Activated CD4-positive, alpha-beta memory T cell treated with anti-CD3 and anti-CD28 coated beads, Interleukin-2, amount 10 ng/mL, durations not matched to agents 7 days and 5 days (primary cell): ENCODE data around the gene USP17L20. TPM values are rescaled to one million over a fixed set of nuclear protein-coding genes. Genes with fewer than 3 reads are reported as not detected.
"Not testable (repeated sequence)": the region's sequence is repeated elsewhere in the genome, so short reads cannot be mapped to it uniquely, and the experiment has no call there.

Experiments used
- CTCF ChIA-PET: fragments of 350-600 bp; sonication (Branson Sonifier 250); formaldehyde crosslinking; loops from one replicate; lab custom pipeline; 2021; ENCODE audit warnings: antibody characterized with exemption, inconsistent platforms; lab: Charles Lee
- POLR2A ChIA-PET: fragments of 350-600 bp; sonication (Branson Sonifier 250); formaldehyde crosslinking; loops from one replicate; lab custom pipeline; 2021; ENCODE audit warnings: antibody characterized with exemption; lab: Charles Lee
- DNase-seq: peaks from one replicate; pipeline ENCODE4 v3.0.0-alpha.2; 2020
- H3K27ac Mint-ChIP-seq: one replicate; pipeline ENCODE4 v1.8.0; 2021; ENCODE audit warnings: mild to moderate bottlenecking, mixed read lengths
- H3K27me3 Mint-ChIP-seq: one replicate; pipeline ENCODE4 v1.8.0; 2021; ENCODE audit warnings: mixed read lengths
- H3K36me3 Mint-ChIP-seq: one replicate; pipeline ENCODE4 v1.8.0; 2021; ENCODE audit warnings: low read depth, mixed read lengths
- H3K4me1 Mint-ChIP-seq: one replicate; pipeline ENCODE4 v1.8.0; 2021; ENCODE audit warnings: mixed read lengths
- H3K4me3 Mint-ChIP-seq: one replicate; pipeline ENCODE4 v1.8.0; 2021; ENCODE audit warnings: mild to moderate bottlenecking, mixed read lengths
- H3K9me3 Mint-ChIP-seq: one replicate; pipeline ENCODE4 v1.8.0; 2021; ENCODE audit warnings: mixed read lengths
- total RNA-seq, 2 experiments: library from RNA; stranded (reverse); gene quantifications; one replicate each; pipeline ENCODE4 v1.2.3, GENCODE V29; 2021

Gene USP17L20
- total RNA-seq, 2 experiments from 2014 or later = not detected

GRCh38 chr4:9267319-9267718 is 9.4 kb downstream of the USP17L20 start, which contains the start of gene USP17L22:
Gene USP17L22 (plus strand): TSS chr4:9267619. CDS start chr4:9267619, 0 bp downstream.
- DNase-seq = not testable (repeated sequence)

GRCh38 chr4:9271719-9272118 is 13.8 kb downstream of the USP17L20 start:
- H3K36me3 Mint-ChIP-seq, H3K27ac Mint-ChIP-seq, H3K4me3 Mint-ChIP-seq, POLR2A ChIA-PET, CTCF ChIA-PET, H3K4me1 Mint-ChIP-seq, H3K9me3 Mint-ChIP-seq, H3K27me3 Mint-ChIP-seq: not testable (repeated sequence)
- peak; percentile 20 for DNase-seq

More at GRCh38 chr4:9267319-9267718, 9.4 kb downstream of the USP17L20 start, which contains the start of gene USP17L22:
- H3K36me3 Mint-ChIP-seq, H3K4me1 Mint-ChIP-seq, H3K4me3 Mint-ChIP-seq, CTCF ChIA-PET, H3K9me3 Mint-ChIP-seq, H3K27me3 Mint-ChIP-seq, POLR2A ChIA-PET, H3K27ac Mint-ChIP-seq: not testable (repeated sequence)

Other genes starting within 250 kb of the USP17L20 start
- gene FAM90A26, start 87.7 kb upstream of the USP17L20 start, total RNA-seq = not detected
- gene USP17L10, start 47.5 kb upstream of the USP17L20 start, total RNA-seq = not detected
- gene USP17L11, start 42.7 kb upstream of the USP17L20 start, total RNA-seq = not detected
- gene USP17L12, start 38.0 kb upstream of the USP17L20 start, total RNA-seq = not detected
- not detected for gene USP17L13, start 33.2 kb upstream of the USP17L20 start, total RNA-seq
- not detected for gene USP17L15, start 23.7 kb upstream of the USP17L20 start, total RNA-seq
- not detected for gene USP17L17, start 14.2 kb upstream of the USP17L20 start, total RNA-seq
- gene USP17L18, start 9.5 kb upstream of the USP17L20 start, total RNA-seq = not detected
- gene USP17L19, start 4.7 kb upstream of the USP17L20 start, total RNA-seq = not detected
- not detected for gene USP17L21, start 4.7 kb downstream of the USP17L20 start, total RNA-seq
- gene USP17L22, start 9.5 kb downstream of the USP17L20 start, total RNA-seq = not detected
- not detected for gene USP17L24, start 67.0 kb downstream of the USP17L20 start, total RNA-seq
- gene USP17L25, start 71.8 kb downstream of the USP17L20 start, total RNA-seq = not detected
- gene USP17L26, start 76.5 kb downstream of the USP17L20 start, total RNA-seq = not detected
- gene USP17L5, start 81.3 kb downstream of the USP17L20 start, total RNA-seq = not detected
- not detected for gene USP17L27, start 86.0 kb downstream of the USP17L20 start, total RNA-seq
- not detected for gene USP17L28, start 90.8 kb downstream of the USP17L20 start, total RNA-seq
- gene USP17L29, start 95.5 kb downstream of the USP17L20 start, total RNA-seq = not detected
- not detected for gene USP17L30, start 105.0 kb downstream of the USP17L20 start, total RNA-seq
- not detected for gene DEFB131A, start 186.3 kb downstream of the USP17L20 start, total RNA-seq